ENCODE results near the gene MEFV. TPM values are rescaled to one million over a fixed set of nuclear protein-coding genes. Genes with fewer than 3 reads are reported as not detected.

MEFV gene
- total and polyA plus RNA-seq, 10 of the 15 experiments (the other 5 are each of a cell fraction or from before 2014, with no cell fraction given), result 0.03 to 0.11 (median 0.09) TPM; not detected in 5

- H3K27me3 ChIP-seq (replicated peaks in 1 of 2; ENCODE audit: control insufficient read depth in 2 of 2, insufficient read depth in 2 of 2, low read length in 1 of 2), result no peaks in the 10 kb centered on the region
- no peaks in the 10 kb centered on the region for H3K4me1 ChIP-seq (ENCODE audit: control insufficient read depth, insufficient read depth, low read length)
- H4K20me1 ChIP-seq (ENCODE audit: control insufficient read depth, insufficient read depth), result no peaks in the 10 kb centered on the region
- RAD21 ChIA-PET (ENCODE audit: unreplicated experiment), result no interaction called here
- no peak overlapping the region for H3K4me3 ChIP-seq
- no peaks in the 10 kb centered on the region for H3K79me2 ChIP-seq (ENCODE audit: control insufficient read depth, insufficient read depth, low read length)
- no peak overlapping the region for H3K9ac ChIP-seq (ENCODE audit: control insufficient read depth, insufficient read depth, low read length)
- WGBS (ENCODE audit: insufficient coverage, insufficient replicate concordance, low lambda C conversion rate, missing lambda C conversion rate), result 44% methylated on average over 10 of the region's 10 CpGs
- no peak overlapping the region for H2AFZ ChIP-seq (ENCODE audit: control insufficient read depth, low read depth, low read length)
- H3K9me3 ChIP-seq (replicated peaks; ENCODE audit: control insufficient read depth, insufficient read depth, low read length), result no peaks in the 10 kb centered on the region; the same call in 2 of the 3 replicates
- SMC1A ChIA-PET (ENCODE audit: uncharacterized antibody, unreplicated experiment), result no interaction called here
- BruUV-seq (replicated peaks), result no TSS peak
- POLR2A ChIA-PET, result interaction anchor here (0.5 kb wide), 1 partner anchor 25 kb away, joined by 7 read pairs; no protein-coding TSS in a partner anchor
- in situ Hi-C loops (cut with MboI) (no loop called here), intact Hi-C loops (cut with micrococcal nuclease; ENCODE audit: unreplicated experiment) (no loop called here)
- H3K36me3 ChIP-seq (ENCODE audit: control insufficient read depth in 2 of 2, insufficient read depth in 2 of 2, low read length in 1 of 2), result no peaks in the 10 kb centered on the region
- H3K27ac ChIP-seq (ENCODE audit: control insufficient read depth, insufficient read depth), result no peak overlapping the region
- TF ChIP-seq RFX5 (IDR thresholded peaks at IDR 0.05; ENCODE audit: low read depth, low read length) (no peak), SMAD5 (IDR thresholded peaks at IDR 0.05; ENCODE audit: low read depth) (no peak), SIN3A (IDR thresholded peaks at IDR 0.05; ENCODE audit: low read depth, low read length) (no peak), YBX1 (IDR thresholded peaks at IDR 0.05) (no peak), KLF5 (IDR thresholded peaks at IDR 0.05; ENCODE audit: partially characterized antibody) (no peak), REST (IDR thresholded peaks at IDR 0.05; ENCODE audit: low read depth, low read length) (no peak), PBX3 (IDR thresholded peaks at IDR 0.05; ENCODE audit: insufficient replicate concordance, low read depth, low read length) (no peak), PAX8 (IDR thresholded peaks at IDR 0.05) (no peak), ATF7 (IDR thresholded peaks at IDR 0.05; ENCODE audit: low read depth) (no peak), WRNIP1 (IDR thresholded peaks at IDR 0.05; ENCODE audit: borderline replicate concordance, low read depth, low read length) (no peak), RB1 (IDR thresholded peaks at IDR 0.05; ENCODE audit: borderline replicate concordance) (no peak)
- DNase-seq (ENCODE audit: low read depth, low spot score) (no peak), FAIRE-seq (no peak), ATAC-seq (no peak)
- H3K4me2 ChIP-seq (ENCODE audit: control insufficient read depth, insufficient read depth), result no peak overlapping the region
- CTCF ChIA-PET, result no interaction called here
Measured at GRCh38 chr16:3195975-3196374, 60.5 kb downstream of the MEFV start.
